ENCODE data around the gene BRK1. TPM values are rescaled to one million over a fixed set of nuclear protein-coding genes. Genes with fewer than 3 reads are reported as not detected.

Gene BRK1
- total and polyA plus RNA-seq, 9 of the 15 experiments (the other 6 are each of a cell fraction or from before 2014, with no cell fraction given), result 105 to 634 (median 250) TPM

Other genes with a start within 250 kb of the BRK1 start
Only the 7 nearest of the 14 such genes appear.
- gene PRRT3, start 163.3 kb upstream of the BRK1 start, total RNA-seq (2014; rRNA removed), result 0.36 and 0.65 TPM in 2 replicates
- 0.38 and 0.44 TPM in 2 replicates for gene PRRT3, start 163.3 kb upstream of the BRK1 start, total RNA-seq (2014; rRNA removed; fragmentation: Illumina TruSeq; extraction: Trizol)
- gene PRRT3, start 163.3 kb upstream of the BRK1 start, total RNA-seq (2015; rRNA removed; fragmentation: Illumina TruSeq; extraction: Trizol), result 0.72 and 1.3 TPM in 2 replicates
- 1.9 and 2.2 TPM in 2 replicates for gene PRRT3, start 163.3 kb upstream of the BRK1 start, total RNA-seq (2021)
- 1.1 and 1.2 TPM in 2 replicates for gene PRRT3, start 163.3 kb upstream of the BRK1 start, polyA plus RNA-seq (2011; rRNA removed)
- 1.3 and 1.4 TPM in 2 replicates for gene PRRT3, start 163.3 kb upstream of the BRK1 start, polyA plus RNA-seq (2014; fragmentation: Illumina TruSeq; extraction: Trizol)
- gene PRRT3, start 163.3 kb upstream of the BRK1 start, polyA plus RNA-seq (2014; fragmentation: Nextera tagmentation; extraction: Ambion mirVana), result under 1 TPM; 0.06 TPM
- gene PRRT3, start 163.3 kb upstream of the BRK1 start, polyA plus RNA-seq (2014; rRNA removed), result 1.7 and 2.8 TPM in 2 replicates
- gene EMC3, start 128.8 kb upstream of the BRK1 start, total RNA-seq (2014; rRNA removed), result 43.1 and 58.1 TPM in 2 replicates
- 128 and 134 TPM in 2 replicates for gene EMC3, start 128.8 kb upstream of the BRK1 start, total RNA-seq (2014; rRNA removed; fragmentation: Illumina TruSeq; extraction: Trizol)
- gene EMC3, start 128.8 kb upstream of the BRK1 start, total RNA-seq (2015; rRNA removed; fragmentation: Illumina TruSeq; extraction: Trizol), result 87.2 and 87.6 TPM in 2 replicates
- 102 and 115 TPM in 2 replicates for gene EMC3, start 128.8 kb upstream of the BRK1 start, total RNA-seq (2021)
- 203 and 301 TPM in 2 replicates for gene EMC3, start 128.8 kb upstream of the BRK1 start, polyA plus RNA-seq (2011; rRNA removed)
- 217 and 250 TPM in 2 replicates for gene EMC3, start 128.8 kb upstream of the BRK1 start, polyA plus RNA-seq (2014; fragmentation: Illumina TruSeq; extraction: Trizol)
- 100 to 1,000 TPM; 323 to 331 TPM for gene EMC3, start 128.8 kb upstream of the BRK1 start, polyA plus RNA-seq (2014; fragmentation: Nextera tagmentation; extraction: Ambion mirVana)
- gene EMC3, start 128.8 kb upstream of the BRK1 start, polyA plus RNA-seq (2014; rRNA removed), result 174 and 176 TPM in 2 replicates
- gene FANCD2, start 89.2 kb upstream of the BRK1 start, total RNA-seq (2014; rRNA removed), result 77.8 and 83.6 TPM in 2 replicates
- 96.1 and 107 TPM in 2 replicates for gene FANCD2, start 89.2 kb upstream of the BRK1 start, total RNA-seq (2014; rRNA removed; fragmentation: Illumina TruSeq; extraction: Trizol)
- 72.5 and 78.9 TPM in 2 replicates for gene FANCD2, start 89.2 kb upstream of the BRK1 start, total RNA-seq (2015; rRNA removed; fragmentation: Illumina TruSeq; extraction: Trizol)
- gene FANCD2, start 89.2 kb upstream of the BRK1 start, total RNA-seq (2021), result 58.3 and 59.4 TPM in 2 replicates
- 108 and 137 TPM in 2 replicates for gene FANCD2, start 89.2 kb upstream of the BRK1 start, polyA plus RNA-seq (2011; rRNA removed)
- gene FANCD2, start 89.2 kb upstream of the BRK1 start, polyA plus RNA-seq (2014; fragmentation: Illumina TruSeq; extraction: Trizol), result 71.7 and 111 TPM in 2 replicates
- 100 to 1,000 TPM in 1 of 2 experiments, 10 to 100 TPM in 1; 86.6 to 105 TPM for gene FANCD2, start 89.2 kb upstream of the BRK1 start, polyA plus RNA-seq (2014; fragmentation: Nextera tagmentation; extraction: Ambion mirVana)
- 96.2 and 114 TPM in 2 replicates for gene FANCD2, start 89.2 kb upstream of the BRK1 start, polyA plus RNA-seq (2014; rRNA removed)
- gene FANCD2OS, start 7.4 kb upstream of the BRK1 start, total RNA-seq (2014; rRNA removed), result not detected in 2 replicates
- gene FANCD2OS, start 7.4 kb upstream of the BRK1 start, total RNA-seq (2014; rRNA removed; fragmentation: Illumina TruSeq; extraction: Trizol), result not detected in 2 replicates
- gene FANCD2OS, start 7.4 kb upstream of the BRK1 start, total RNA-seq (2015; rRNA removed; fragmentation: Illumina TruSeq; extraction: Trizol), result not detected in 2 replicates
- gene FANCD2OS, start 7.4 kb upstream of the BRK1 start, total RNA-seq (2021), result not detected in 2 replicates
- gene FANCD2OS, start 7.4 kb upstream of the BRK1 start, polyA plus RNA-seq (2011; rRNA removed), result not detected in 2 replicates
- gene FANCD2OS, start 7.4 kb upstream of the BRK1 start, polyA plus RNA-seq (2014; fragmentation: Illumina TruSeq; extraction: Trizol), result not detected in 2 replicates
- gene FANCD2OS, start 7.4 kb upstream of the BRK1 start, polyA plus RNA-seq (2014; fragmentation: Nextera tagmentation; extraction: Ambion mirVana), result not detected
- gene FANCD2OS, start 7.4 kb upstream of the BRK1 start, polyA plus RNA-seq (2014; rRNA removed), result not detected in 2 replicates
- 73.9 and 82.2 TPM in 2 replicates for gene VHL, start 26.1 kb downstream of the BRK1 start, total RNA-seq (2014; rRNA removed)
- gene VHL, start 26.1 kb downstream of the BRK1 start, total RNA-seq (2014; rRNA removed; fragmentation: Illumina TruSeq; extraction: Trizol), result 109 and 120 TPM in 2 replicates
- gene VHL, start 26.1 kb downstream of the BRK1 start, total RNA-seq (2015; rRNA removed; fragmentation: Illumina TruSeq; extraction: Trizol), result 90.5 and 91.1 TPM in 2 replicates
- 79.4 and 93.6 TPM in 2 replicates for gene VHL, start 26.1 kb downstream of the BRK1 start, total RNA-seq (2021)
- 49.8 and 55.3 TPM in 2 replicates for gene VHL, start 26.1 kb downstream of the BRK1 start, polyA plus RNA-seq (2011; rRNA removed)
- gene VHL, start 26.1 kb downstream of the BRK1 start, polyA plus RNA-seq (2014; fragmentation: Illumina TruSeq; extraction: Trizol), result 73.5 and 84.1 TPM in 2 replicates
- 10 to 100 TPM; 16.3 to 22.7 TPM for gene VHL, start 26.1 kb downstream of the BRK1 start, polyA plus RNA-seq (2014; fragmentation: Nextera tagmentation; extraction: Ambion mirVana)
- 58.7 and 74.2 TPM in 2 replicates for gene VHL, start 26.1 kb downstream of the BRK1 start, polyA plus RNA-seq (2014; rRNA removed)
- gene IRAK2, start 49.2 kb downstream of the BRK1 start, total RNA-seq (2014; rRNA removed), result 2.5 and 4.7 TPM in 2 replicates
- gene IRAK2, start 49.2 kb downstream of the BRK1 start, total RNA-seq (2014; rRNA removed; fragmentation: Illumina TruSeq; extraction: Trizol), result 2.7 TPM in 2 replicates
- gene IRAK2, start 49.2 kb downstream of the BRK1 start, total RNA-seq (2015; rRNA removed; fragmentation: Illumina TruSeq; extraction: Trizol), result 1.7 and 1.8 TPM in 2 replicates
- 3.1 and 3.2 TPM in 2 replicates for gene IRAK2, start 49.2 kb downstream of the BRK1 start, total RNA-seq (2021)
- 3.6 and 4.4 TPM in 2 replicates for gene IRAK2, start 49.2 kb downstream of the BRK1 start, polyA plus RNA-seq (2011; rRNA removed)
- gene IRAK2, start 49.2 kb downstream of the BRK1 start, polyA plus RNA-seq (2014; fragmentation: Illumina TruSeq; extraction: Trizol), result 3.2 and 3.8 TPM in 2 replicates
- gene IRAK2, start 49.2 kb downstream of the BRK1 start, polyA plus RNA-seq (2014; fragmentation: Nextera tagmentation; extraction: Ambion mirVana), result 1 to 10 TPM in 1 of 2 experiments, under 1 TPM in 1; 0.42 to 1.0 TPM
- 2.7 and 2.9 TPM in 2 replicates for gene IRAK2, start 49.2 kb downstream of the BRK1 start, polyA plus RNA-seq (2014; rRNA removed)
- 10.9 and 14.7 TPM in 2 replicates for gene TATDN2, start 132.8 kb downstream of the BRK1 start, total RNA-seq (2014; rRNA removed)
- gene TATDN2, start 132.8 kb downstream of the BRK1 start, total RNA-seq (2014; rRNA removed; fragmentation: Illumina TruSeq; extraction: Trizol), result 25.0 and 25.8 TPM in 2 replicates
- 29.0 and 30.3 TPM in 2 replicates for gene TATDN2, start 132.8 kb downstream of the BRK1 start, total RNA-seq (2015; rRNA removed; fragmentation: Illumina TruSeq; extraction: Trizol)
- gene TATDN2, start 132.8 kb downstream of the BRK1 start, total RNA-seq (2021), result 38.8 and 44.7 TPM in 2 replicates
- 20.8 and 27.2 TPM in 2 replicates for gene TATDN2, start 132.8 kb downstream of the BRK1 start, polyA plus RNA-seq (2011; rRNA removed)
- gene TATDN2, start 132.8 kb downstream of the BRK1 start, polyA plus RNA-seq (2014; fragmentation: Illumina TruSeq; extraction: Trizol), result 34.9 and 36.6 TPM in 2 replicates
- 1 to 10 TPM; 5.2 to 7.9 TPM for gene TATDN2, start 132.8 kb downstream of the BRK1 start, polyA plus RNA-seq (2014; fragmentation: Nextera tagmentation; extraction: Ambion mirVana)
- 23.7 and 28.0 TPM in 2 replicates for gene TATDN2, start 132.8 kb downstream of the BRK1 start, polyA plus RNA-seq (2014; rRNA removed)

Measured in K562 (cell line).